COLO668 (cell line): ENCODE data around the gene STX4.
A peak's percentile ranks its signal among the peaks of the same experiment; 100 is the strongest.

Experiments
- DNase-seq: peaks from one replicate; lab custom pipeline; 2025; ENCODE audit not compliant: unreplicated experiment; lab: John Stamatoyannopoulos, UW

STX4 gene

DNA sequence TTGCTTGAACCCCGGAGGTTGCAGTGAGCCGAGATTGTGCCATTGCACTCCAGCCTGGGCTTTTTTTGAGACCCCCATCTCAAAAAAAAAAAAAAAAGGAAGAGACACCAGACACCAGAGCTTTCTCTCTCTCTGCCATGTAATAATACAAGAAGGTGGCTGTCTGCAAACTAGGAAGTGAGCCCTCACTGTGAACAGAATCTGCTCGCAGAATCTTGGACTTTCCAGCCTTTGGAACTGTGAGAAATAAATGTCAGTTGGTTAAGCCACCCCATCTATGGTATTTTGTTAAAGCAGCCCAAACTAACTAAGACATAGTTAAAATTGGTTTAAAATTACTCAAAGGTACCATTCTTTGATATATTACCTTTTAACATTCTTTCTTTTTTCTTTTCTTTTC, 12.8 kb upstream of the STX4 start:
- DNase-seq, result no peak

DNA sequence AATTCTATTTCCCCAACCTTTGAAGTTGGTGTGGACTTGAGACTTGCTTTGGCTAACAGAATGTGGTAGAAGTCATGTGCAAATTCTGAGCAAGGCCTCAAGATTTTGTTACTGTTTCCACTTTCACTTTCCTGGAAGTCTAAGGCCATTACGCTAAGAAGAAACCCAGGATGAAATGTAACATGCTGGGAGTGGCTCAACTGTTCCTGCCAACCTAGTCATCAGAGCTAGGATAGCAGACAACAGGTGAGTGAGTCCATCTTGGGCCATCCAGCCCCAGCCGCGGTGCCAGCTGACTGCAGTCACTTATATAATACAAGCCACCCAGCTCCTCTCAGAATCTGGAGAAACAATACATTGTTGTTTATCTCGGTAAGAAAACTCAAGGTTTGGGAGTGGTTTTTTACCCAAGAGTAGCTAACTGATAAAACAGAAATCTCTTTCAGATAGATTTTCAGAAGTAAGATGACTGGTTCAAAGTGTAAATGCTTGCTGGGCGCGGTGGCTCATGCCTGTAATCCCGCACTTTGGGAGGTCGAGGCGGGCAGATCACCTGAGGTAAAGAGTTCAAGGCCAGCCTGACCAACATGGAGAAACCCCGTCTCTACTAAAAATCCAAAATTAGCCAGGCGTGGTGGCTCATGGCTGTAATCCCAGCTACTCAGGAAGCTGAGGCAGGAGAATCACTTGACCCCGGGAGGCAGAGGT, 10.7 kb upstream of the STX4 start:
- DNase-seq, result no peak

DNA sequence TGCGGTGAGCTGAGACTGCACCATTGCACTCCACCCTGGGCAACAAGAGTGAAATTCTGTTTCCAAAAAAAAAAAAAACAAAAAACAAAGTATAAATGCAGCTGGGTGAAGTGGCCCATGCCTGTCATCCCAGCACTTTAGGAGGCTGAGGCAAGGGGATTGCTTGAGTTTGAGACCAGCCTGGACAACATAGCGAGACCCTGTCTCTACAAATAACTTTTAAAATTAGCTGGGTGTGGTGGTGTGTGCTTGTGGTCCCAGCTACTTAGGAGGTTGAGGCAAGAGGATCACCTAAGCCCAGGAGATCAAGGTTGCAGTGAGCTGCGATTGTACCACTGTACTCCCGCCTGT, 10.1 kb upstream of the STX4 start:
- DNase-seq, result no peak

DNA sequence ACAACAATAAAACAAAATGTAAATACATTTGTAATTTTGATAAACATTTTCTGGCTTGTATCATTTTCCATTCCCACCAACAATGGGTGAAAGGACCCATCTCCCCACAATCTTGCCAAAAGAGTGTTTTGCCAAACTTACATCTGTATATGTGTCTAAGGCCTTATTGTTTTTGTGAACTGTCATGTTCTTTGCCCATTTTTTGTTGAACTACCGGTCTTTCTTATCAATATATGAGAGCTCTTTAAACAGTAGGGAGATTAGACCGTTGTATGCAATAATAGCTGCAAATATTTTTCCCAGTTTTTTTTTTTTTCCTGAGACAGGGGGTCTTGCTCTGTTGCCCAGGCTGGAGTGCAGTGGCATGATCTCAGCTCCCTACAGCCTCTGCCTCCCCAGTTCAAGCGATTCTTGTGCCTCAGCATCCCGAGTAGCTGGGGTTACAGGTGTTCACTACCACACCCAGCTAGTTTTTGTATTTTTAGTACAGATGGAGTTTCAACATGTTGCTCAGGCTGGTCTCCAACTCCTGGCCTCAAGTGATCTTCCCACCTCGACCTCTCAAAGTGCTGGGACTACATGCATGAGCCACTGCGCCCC, 9.6 kb upstream of the STX4 start:
- DNase-seq, result no peak

DNA sequence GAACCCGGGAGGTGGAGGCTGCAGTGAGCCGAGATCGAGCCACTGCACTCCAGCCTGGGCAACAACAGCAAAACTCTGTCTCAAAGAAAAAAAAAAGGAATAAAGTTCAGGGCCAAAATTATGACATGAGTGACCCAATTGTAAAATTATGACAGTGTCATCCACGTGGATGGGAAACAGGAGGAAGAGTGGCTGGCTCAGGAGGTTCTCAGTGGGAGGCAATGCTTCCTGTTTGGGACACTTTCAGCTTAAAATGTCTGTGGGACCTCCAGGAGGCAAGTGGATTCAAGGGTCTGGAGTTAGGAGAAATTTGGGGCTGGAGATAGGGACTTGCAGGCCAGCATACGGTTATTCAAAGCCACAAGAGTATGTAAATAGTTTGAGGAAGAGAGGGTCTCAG, 8.0 kb upstream of the STX4 start:
- DNase-seq, result no peak

DNA sequence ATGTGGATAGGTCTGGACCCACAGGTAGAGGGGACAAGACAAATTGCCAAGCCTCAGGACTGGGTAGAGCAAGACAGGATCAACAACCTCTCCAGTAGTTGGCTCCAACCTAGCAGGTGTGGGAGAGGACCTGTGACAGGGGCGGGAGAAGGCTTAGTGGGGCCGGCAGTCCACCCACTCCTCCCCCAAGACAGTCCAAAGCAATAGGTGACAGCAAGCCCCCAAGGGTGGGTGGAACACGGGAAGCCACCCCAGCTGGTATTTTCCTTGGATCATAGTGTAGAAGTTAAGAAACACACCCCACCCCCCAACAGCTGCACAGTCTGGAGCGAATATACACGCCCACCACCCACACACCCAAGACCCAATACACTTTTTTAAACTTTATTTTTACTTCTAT, 4.1 kb upstream of the STX4 start:
- no peak for DNase-seq

DNA sequence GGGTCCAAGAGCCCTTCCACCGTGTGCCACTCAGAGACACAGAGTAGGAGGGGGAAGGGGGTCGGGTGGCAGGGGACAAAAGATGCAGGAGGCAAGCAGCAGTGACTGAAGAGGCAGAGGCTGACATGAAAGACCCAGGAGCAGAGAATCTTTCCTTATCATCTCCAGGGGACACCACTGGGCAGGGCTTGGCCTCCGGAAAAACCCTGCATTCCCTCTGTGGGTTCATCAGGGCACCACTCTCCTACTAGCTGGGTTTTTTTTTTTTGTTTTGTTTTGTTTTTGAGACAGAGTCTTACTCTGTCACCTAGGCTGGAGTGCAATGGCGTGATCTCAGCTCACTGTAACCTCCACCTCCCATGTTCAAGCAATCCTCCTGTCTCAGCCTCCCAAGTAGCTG, 2.1 kb upstream of the STX4 start:
- DNase-seq, result no peak

DNA sequence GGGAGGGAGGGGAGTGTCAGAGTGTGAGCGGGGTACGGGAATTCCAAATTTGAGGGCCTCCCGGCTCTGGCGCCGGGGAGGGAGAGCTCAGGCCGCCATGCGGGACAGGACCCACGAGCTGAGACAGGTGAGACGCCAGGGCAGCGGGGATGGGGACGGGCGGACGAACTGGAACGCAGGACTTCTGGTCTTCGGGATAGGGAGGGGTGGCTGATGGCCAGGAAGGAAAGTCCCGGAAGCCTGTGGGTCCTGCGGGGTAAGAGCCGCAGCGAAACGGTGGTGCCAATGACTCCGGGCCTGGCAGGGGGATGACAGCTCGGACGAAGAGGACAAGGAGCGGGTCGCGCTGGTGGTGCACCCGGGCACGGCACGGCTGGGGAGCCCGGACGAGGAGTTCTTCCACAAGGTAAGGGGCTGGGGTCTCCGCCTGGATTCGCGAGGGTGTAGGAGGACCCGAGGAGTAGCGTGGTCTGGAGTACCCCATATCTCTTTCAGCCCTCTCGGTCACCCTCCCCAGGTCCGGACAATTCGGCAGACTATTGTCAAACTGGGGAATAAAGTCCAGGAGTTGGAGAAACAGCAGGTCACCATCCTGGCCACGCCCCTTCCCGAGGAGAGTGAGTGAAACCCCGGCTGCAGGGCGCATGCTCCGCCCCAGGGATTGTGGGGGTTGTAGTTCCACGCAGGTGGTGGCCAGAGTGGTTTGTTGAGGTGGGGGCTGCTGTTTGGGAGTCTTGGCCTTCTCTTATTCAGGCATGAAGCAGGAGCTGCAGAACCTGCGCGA, 543 bp downstream of the STX4 start:
- peak; percentile 87 for DNase-seq

DNA sequence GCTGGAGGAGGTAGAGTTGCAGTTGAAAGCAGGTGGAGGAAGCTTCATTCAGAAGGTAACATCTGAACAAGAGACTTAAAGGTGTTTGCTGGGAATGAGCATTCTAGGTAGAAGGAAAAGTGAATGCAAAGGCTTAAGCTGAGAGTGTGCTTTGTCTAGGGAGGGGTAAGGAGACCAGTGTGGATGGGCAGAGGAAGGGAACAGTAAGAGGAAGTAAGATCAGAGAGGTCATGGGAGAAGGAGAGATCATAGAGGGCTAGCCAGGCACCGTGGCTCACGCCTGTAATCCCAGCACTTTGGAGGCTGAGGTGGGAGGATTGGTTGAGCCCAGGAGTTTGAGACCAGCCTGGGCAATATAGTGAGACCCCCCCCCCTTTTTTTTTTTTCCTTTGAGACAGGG, 3.3 kb downstream of the STX4 start:
- no peak for DNase-seq

DNA sequence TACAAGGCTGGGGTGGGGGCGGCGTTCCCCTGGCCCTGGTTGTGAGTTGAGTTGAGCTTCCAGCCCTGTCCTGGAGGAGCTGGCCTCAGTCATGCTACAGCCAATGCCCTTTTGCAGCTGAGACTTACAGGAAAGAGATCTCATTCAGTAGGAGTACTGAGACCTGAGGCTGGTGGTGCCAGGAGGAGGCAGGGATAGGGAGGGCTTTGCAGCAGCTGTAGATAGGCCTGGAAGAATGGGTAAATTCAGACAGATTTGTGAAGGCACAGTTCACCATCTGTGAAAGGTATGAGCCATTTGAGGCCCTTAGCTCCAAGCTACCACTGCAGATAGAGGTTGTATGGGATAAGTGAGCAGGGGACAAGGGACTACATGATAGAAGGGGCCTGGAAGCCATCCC, 5.6 kb downstream of the STX4 start:
- no peak for DNase-seq

DNA sequence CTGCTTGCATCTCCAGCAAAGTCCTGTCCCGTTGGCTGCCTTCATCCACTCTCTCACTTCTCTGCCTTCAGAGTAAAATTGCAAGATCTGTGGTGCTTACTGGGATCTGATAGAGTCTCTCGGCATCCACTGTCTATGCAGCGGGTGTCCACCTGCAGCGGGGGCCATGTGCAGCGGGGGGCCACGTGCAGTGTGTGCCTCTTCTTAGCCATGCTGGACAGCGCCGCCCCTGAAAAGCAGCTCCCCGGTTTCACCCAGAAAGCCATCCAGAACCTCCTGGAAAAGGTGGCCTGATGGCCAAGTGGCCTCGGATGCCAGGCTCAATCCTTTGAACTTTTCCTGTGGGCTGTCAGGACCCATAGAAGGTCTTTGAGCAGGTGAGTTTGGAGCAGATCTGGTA, 9.5 kb downstream of the STX4 start:
- no peak for DNase-seq

DNA sequence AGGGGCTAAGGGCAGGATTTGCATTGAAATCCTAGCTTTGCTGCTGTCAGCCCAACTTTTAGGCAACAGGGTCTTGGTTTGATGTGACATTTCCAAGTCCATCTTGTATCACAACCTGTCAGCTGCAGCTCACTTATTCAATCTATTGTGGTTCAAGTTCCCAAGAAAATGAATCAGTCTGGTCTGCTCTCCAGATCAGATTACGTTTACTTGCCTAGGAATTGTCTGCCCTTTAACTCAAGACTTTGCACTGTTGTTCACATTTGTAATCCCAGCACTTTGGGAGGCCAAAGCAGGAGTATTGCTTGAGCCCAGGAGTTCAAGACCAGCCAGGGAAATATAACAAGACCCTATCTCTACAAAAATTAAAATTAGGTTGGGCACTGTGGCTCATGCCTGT, 10.0 kb downstream of the STX4 start:
- no peak for DNase-seq

DNA sequence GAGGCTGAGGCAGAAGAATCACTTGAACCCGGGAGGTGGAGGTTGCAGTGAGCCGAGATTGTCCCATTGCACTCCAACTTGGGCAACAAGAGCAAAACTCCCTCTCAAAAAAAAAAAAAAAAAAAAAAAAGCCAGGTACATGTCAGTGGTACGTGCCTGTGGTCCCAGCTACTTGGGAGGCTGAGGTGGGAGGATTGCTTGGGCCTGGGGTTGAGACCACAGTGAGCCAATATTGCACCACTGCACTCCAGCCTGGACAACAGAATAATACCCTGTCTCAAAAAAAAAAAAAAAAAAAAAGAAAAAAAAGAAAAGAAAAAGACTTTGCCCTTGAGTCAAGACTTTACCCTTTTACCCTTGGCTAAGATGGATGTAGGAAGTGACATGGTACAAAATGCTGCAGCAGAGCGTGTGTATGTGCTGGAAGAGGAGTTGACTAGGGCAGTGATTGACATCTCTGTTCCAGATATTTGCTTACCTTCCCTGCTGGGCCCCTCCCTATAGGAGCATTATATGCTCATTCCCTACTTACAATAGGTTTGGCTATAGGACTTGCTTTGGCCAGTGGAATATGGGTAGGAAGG, 10.6 kb downstream of the STX4 start:
- DNase-seq, result no peak

DNA sequence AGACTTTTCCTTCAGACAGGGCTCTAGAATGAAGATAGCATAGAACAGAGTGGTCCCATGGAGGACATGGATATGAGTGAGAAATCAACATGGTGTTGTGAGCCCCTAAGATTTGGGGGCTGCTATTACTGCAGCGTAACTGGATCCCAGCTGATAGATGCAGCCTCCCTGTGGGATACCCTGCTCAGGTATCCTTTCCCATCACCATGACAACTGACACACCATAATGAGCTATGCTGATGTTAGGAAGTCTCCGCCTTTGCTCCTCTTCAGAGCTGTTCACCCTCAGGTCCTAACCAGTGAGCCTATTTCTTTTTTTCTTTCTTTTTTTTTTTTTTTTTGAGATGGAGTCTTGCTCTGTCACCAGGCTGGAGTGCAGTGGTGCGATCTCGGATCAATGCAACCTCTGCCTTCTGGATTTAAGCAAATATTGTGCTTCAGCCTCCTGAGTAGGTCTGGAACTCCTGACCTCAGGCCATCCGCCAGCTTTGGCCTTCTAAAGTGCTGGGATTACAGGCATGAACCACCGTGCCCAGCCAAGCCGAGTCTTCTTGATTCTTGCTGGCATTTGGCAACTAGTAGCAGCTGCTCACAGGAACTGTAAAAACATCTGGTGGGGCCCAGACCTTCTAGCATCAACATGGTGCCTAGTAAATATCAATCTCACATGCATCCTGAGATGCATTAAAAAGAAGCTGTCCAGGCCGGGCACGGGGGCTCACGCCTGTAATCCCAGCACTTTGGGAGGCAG, 17.1 kb downstream of the STX4 start:
- DNase-seq, result no peak

DNA sequence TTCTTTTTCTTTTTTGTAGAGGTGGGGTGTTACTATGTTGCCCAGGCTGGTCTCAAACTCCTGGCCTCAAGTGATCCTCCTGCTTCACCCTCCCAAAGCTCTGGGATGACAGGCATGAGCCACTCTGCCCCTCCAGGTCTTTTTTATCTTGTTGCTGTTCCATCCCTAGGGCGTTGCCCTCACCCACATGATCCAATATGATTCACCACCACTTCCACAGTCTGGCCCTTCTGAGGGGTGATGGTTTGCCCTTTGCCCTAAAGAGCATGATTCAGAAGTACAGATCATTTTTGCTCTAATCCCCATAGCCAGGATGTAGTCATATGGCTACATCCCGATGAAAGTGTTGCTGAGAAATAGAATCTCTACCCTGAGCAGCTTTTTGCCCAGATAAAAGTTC, 18.8 kb downstream of the STX4 start:
- peak; percentile 2 for DNase-seq

DNA sequence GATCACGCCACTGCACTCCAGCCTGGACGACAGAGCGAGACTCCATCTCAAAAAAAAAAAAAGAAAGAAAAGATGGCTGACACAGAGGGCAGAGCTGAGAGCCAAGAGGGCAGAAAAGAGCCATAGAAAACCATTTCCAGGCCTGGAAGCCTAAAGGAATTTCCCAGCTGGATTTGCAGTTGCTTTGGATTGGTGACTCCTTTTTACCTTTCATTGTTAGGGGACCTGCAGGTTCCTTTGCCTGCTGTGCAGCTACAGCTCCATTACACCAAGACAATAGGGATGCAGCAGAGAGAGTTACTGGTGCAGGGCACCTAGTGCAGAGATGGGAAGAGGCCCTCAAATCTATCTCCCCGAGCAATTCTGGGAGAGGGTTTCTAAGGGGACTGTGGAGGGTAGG, 22.3 kb downstream of the STX4 start:
- DNase-seq, result no peak

DNA sequence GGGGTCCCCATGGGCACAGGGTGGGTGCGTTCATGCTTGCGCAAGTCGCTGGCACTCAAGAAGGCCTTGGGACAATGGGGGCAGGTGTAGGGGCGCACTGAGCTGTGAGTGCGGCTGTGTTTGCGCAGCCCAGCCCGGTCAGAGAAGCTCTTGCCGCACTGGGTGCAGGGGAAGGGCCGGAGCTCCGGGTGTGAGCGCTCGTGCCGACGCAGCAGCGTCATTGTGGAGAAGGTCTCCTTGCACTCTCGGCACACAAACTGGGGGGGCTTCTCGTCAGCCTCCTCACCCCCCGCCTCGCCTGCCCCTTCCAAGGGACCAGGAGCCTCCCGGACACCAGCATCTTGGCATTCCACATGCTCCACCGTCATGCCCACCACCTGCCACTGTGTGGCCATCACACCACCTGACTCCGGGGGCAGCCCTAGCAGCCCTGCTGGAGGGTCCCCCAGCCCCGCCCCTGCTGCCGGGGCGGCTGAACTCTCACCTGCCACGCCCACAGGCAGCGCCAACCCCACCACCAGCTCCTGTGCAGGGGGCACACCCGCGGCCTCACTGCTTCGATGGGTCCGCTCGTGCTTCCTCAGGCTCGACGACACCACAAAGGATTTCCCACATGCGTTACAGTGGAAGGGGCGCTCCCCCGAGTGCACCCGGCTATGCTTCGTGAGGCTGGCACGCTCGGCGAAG, 27.9 kb downstream of the STX4 start:
- DNase-seq, result no peak

DNA sequence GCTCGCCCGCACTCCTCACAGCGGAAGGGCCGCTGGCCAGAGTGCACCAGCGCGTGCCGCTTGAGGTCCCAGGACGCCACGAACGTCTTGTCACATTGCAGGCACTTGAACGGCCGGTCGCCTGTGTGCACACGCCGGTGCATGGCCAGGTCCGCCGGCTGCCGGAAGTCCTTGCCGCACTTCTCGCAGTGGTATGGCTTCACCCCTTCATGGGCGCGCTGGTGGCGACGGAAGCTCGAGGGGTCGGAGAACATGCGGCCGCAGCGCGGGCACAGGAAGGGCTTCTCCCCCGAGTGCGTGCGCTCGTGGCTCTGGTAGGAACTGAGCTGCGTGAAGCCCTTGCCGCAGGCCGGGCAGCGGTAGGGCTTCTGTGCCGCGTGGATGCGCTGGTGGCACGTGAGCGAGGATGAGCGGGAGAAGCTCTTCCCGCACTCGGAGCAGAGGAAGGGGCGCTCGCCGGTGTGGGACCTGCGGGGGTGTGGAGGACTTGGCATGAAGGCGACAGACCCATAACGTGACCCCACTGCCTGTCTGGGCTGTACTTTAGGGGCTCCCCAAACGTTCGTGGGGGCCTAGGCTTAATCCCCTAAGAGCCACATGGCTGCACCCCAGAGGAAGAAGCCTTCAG, 28.6 kb downstream of the STX4 start:
- DNase-seq, result no peak

DNA sequence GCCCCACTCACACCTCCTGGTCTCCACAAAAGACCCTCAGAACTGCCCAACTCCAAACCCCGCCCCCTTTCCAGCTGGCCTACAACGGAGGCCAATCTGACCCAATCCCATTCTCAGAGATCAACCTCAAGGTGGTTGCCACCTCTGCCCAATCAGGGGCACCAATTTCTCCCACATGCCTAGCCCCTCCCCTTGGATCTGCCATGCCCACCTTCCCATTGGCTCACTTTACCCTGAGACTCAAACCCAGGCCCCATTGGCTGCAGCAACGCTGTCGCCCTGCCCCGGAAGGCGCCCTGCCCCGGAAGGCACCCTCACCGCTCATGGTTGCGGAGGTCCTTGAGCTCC, 30.1 kb downstream of the STX4 start:
- DNase-seq, result no peak

DNA sequence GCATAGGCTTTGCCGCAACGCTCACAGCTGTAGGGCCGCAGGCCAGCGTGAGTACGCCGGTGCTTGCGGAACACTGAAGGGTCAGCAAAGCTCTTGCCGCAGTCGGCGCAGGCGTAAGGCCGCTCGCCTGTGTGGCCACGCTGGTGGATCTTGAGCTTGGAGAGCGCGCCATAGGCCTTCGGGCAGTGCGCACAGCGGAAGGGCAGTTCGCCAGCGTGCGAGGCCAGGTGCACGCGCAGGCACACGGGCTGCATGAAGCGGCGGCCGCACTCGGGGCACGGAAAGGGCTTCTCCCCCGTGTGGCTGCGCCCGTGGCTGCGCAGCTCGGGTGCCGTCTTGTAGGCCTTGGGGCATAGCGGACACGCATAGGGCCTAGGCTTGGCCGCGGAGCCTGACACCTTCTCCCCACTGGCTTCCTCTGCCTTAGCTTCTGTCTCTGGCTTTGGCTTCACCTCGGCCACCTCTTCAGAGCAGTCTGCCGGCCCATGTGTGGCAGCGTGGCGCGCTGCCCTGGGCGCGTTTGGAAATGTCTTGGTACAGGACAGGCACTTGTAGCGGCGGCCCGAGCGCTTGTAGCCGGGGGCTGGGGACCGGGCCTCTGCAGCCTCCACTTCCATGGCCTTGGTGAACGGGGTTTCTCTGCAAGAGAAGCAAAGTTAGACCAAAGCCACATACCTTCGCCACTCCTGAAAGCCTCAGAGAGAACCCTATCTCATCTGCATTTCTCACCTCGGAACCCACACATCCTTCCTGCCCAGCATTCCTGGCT, 30.7 kb downstream of the STX4 start:
- no peak for DNase-seq
